ENCODE results near the gene INO80. TPM values are rescaled to one million over a fixed set of nuclear protein-coding genes. Genes with fewer than 3 reads are reported as not detected.

Gene INO80
- polyA plus RNA-seq, 1 experiment = 5.2 TPM

DNA sequence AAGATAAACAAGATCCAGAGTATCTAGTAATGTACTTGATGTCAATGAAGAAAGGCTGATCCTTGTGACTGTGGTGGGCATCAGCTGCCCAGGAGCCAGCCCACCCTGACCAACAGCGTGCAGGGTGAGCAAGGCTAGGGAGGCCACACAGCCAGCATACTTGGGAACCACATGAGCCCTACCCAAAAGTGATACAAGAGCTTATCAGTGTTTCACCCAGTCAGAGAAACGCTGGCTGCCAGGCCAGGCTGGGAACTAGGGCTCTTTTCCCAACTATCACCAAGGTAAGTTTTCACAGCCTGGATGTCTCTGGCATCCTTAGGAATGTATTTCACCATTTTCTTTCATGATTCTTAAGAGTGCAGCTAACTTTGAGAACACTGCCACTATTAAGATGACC lies 137.9 kb downstream of the INO80 start:
- no peak for TF ChIP-seq CTCF (IDR thresholded peaks at IDR 0.05; ENCODE audit: insufficient read depth, low read depth, low read length)
- no peaks in the 10 kb centered on the region for H3K27me3 ChIP-seq (ENCODE audit: control insufficient read depth, insufficient read depth, low read length)
- no peak overlapping the region for H3K4me3 ChIP-seq (ENCODE audit: low read depth, low read length)
- POLR2A ChIA-PET = no interaction called here
- DNase-seq (ENCODE audit: low read depth) = no peak
- CTCF ChIA-PET = no interaction called here
- H3K36me3 ChIP-seq (ENCODE audit: control insufficient read depth, insufficient read depth, low read length) = peaks cover 24% of the 10 kb centered on the region

DNA sequence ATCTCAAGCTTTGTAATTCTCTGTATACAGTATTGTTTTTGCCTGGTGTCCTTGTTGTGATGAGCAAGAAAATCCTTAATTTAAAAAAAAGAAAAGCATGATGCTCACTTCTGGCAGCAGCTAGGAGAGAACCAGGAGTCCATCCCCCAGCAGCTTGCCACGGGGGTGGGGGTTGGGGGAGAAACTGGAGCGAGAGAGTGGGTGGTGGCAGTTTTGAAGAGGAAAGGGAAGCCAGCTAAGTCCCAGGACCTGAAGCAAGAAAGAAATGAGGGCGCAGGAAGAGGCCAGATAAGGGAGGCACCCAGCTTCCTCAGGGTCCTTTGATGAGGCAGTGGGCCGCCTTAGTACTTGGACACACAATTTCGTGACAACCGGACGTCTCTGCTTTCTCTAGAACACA lies 139.3 kb downstream of the INO80 start:
- DNase-seq (ENCODE audit: low read depth) = no peak
- POLR2A ChIA-PET = no interaction called here
- peaks cover 20% of the 10 kb centered on the region for H3K36me3 ChIP-seq (ENCODE audit: control insufficient read depth, insufficient read depth, low read length)
- no peak overlapping the region for H3K4me3 ChIP-seq (ENCODE audit: low read depth, low read length)
- no peaks in the 10 kb centered on the region for H3K27me3 ChIP-seq (ENCODE audit: control insufficient read depth, insufficient read depth, low read length)
- TF ChIP-seq CTCF (IDR thresholded peaks at IDR 0.05; ENCODE audit: insufficient read depth, low read depth, low read length) = no peak
- CTCF ChIA-PET = interaction anchor here (0.6 to 2.3 kb wide), 4 partner anchors 12 to 73 kb away, joined by 3 to 12 read pairs (median 6); no protein-coding TSS in a partner anchor

GRCh38 chr15:40974879-40975278 lies 141.2 kb downstream of the INO80 start:
- TF ChIP-seq CTCF (IDR thresholded peaks at IDR 0.05; ENCODE audit: insufficient read depth, low read depth, low read length) = no peak
- DNase-seq (ENCODE audit: low read depth) = no peak
- POLR2A ChIA-PET = no interaction called here
- CTCF ChIA-PET = interaction anchor here (0.7 to 2.2 kb wide), 5 partner anchors 13 to 39 kb away, joined by 3 to 12 read pairs (median 4); no protein-coding TSS in a partner anchor
- H3K36me3 ChIP-seq (ENCODE audit: control insufficient read depth, insufficient read depth, low read length) = peaks cover 16% of the 10 kb centered on the region
- H3K4me3 ChIP-seq (ENCODE audit: low read depth, low read length) = no peak overlapping the region
- no peaks in the 10 kb centered on the region for H3K27me3 ChIP-seq (ENCODE audit: control insufficient read depth, insufficient read depth, low read length)

DNA sequence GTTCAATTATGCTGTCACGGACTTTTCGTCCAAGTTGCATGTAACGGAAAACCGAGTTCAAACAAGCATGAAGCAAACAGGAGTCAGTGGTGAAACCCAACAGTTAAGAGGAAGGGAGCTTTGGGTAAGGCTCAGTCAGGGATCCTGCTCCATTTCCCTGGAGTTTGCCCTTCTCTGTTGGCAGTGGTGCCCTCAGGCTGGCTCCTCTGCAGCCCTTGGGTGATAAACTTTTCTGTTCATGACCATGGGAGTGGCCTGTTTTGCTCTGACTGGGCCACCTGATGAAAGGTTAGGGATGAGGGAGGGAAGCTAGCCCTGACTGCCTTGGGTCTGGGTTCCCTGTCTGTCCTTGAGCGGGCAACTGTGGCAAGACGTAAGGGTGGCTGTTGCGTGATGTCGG lies 146.7 kb downstream of the INO80 start:
- Histone ChIP-seq H3K4me3 (ENCODE audit: low read depth, low read length) (no peak overlapping the region), H3K36me3 (ENCODE audit: control insufficient read depth, insufficient read depth, low read length) (no peaks in the 10 kb centered on the region), H3K27me3 (ENCODE audit: control insufficient read depth, insufficient read depth, low read length) (no peaks in the 10 kb centered on the region)
- CTCF ChIA-PET = interaction anchor here (0.7 kb wide), 1 partner anchor 54 kb away, joined by 3 read pairs; no protein-coding TSS in a partner anchor
- TF ChIP-seq CTCF (IDR thresholded peaks at IDR 0.05; ENCODE audit: insufficient read depth, low read depth, low read length) = no peak
- POLR2A ChIA-PET = no interaction called here
- DNase-seq (ENCODE audit: low read depth) = no peak

DNA sequence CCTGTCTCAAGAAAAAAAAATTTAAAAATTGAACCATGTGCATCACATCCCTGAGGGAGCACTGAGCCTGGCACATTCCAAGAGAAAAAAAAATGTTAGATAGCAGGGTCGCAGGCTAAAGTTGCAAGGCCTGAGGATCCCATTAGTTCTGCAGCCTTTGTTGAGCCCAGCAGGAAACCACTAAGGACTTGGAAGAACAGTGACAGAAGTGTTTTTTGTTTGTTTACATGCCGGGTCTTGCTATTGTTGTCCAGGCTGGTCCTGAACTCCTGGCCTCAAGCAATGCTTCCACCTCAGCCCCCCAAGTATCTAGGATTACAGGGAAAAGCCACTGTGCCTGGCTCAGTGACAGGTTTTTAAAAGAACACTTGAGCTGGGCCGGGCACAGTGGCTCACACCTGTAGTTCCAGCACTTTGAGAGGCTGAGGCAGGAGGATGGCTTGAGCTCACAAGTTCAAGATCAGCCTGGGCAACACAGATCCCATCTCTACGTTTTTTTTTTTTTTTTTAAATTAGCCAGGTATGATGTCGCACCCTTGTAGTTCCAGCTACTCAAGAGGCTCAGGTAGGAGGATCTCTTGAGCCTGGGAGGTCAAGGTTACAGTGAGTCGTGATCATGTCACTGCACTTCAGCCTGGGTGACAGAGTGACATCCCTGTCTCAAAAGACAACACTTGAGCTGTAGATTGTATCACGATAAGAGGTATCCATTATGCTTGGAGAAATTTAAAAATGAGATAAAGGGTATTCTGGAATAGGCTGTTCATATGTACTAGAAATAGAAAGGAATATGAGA lies 147.6 kb downstream of the INO80 start:
- ChIA-PET POLR2A (interaction anchor here (0.6 kb wide), 1 partner anchor 16 kb away, joined by 7 read pairs; no protein-coding TSS in a partner anchor), CTCF (interaction anchor here (0.7 kb wide), 1 partner anchor 762 kb away, joined by 3 read pairs; no protein-coding TSS in a partner anchor)
- no peak for DNase-seq (ENCODE audit: low read depth)
- no peak for TF ChIP-seq CTCF (IDR thresholded peaks at IDR 0.05; ENCODE audit: insufficient read depth, low read depth, low read length)
- H3K36me3 ChIP-seq (ENCODE audit: control insufficient read depth, insufficient read depth, low read length) = no peaks in the 10 kb centered on the region
- H3K27me3 ChIP-seq (ENCODE audit: control insufficient read depth, insufficient read depth, low read length) = no peaks in the 10 kb centered on the region
- no peak overlapping the region for H3K4me3 ChIP-seq (ENCODE audit: low read depth, low read length)

All from BJ (cell line).